ENCODE data around the gene LGALS12.

The LGALS12 gene, protein sequence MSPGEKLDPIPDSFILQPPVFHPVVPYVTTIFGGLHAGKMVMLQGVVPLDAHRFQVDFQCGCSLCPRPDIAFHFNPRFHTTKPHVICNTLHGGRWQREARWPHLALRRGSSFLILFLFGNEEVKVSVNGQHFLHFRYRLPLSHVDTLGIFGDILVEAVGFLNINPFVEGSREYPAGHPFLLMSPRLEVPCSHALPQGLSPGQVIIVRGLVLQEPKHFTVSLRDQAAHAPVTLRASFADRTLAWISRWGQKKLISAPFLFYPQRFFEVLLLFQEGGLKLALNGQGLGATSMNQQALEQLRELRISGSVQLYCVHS

GRCh38 chr11:63505857-63506528, at the start of gene LGALS12:
Gene LGALS12, plus strand, starts transcription at chr11:63506084. Its CDS starts 375 bp downstream, at chr11:63506459.
- no peak for DNase-seq

GRCh38 chr11:63459586-63459985, 46.3 kb upstream of the LGALS12 start:
- no peak for DNase-seq

DNA sequence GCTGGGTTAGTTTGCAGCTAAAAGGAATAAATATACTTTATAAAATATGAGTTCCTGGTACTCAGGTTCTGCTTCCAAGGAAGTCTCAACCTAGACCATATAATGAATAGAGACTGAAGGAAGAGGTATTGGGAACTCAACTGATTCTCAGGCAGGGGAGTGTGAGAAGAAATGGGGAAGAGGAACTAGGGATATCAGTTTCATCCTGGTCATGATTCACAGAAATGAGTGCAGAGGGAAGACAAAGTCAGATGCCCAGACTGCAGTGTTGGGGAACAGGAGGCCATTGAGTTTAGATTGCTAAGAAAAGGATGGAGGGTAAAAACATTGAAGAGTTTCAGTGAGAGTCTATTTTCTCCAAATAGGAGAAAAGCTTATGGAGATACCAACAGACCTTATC, 43.7 kb upstream of the LGALS12 start:
- no peak for DNase-seq

GRCh38 chr11:63470311-63470710, 35.6 kb upstream of the LGALS12 start:
- no peak for DNase-seq

DNA sequence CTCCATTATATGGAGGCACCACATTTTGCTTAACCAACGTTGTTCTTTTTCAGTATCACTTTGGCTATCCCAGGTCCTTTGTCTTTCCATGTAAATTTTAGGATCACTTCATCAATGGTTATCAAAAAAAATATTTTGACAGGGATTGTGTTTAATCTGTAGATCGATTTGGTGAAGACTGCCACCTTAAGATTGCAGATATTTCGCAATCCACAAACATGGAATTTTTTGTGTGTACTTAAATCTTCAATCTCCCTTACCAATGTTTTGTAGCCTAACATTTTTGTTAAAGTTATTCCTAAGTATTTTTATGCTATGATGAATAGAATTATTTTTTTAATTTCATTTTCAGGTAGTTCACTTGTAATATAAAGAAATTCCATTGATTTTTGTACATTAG, 33.5 kb upstream of the LGALS12 start:
- DNase-seq = no peak

- no peak for DNase-seq
Measured at GRCh38 chr11:63476618-63477017, 29.3 kb upstream of the LGALS12 start.

DNA sequence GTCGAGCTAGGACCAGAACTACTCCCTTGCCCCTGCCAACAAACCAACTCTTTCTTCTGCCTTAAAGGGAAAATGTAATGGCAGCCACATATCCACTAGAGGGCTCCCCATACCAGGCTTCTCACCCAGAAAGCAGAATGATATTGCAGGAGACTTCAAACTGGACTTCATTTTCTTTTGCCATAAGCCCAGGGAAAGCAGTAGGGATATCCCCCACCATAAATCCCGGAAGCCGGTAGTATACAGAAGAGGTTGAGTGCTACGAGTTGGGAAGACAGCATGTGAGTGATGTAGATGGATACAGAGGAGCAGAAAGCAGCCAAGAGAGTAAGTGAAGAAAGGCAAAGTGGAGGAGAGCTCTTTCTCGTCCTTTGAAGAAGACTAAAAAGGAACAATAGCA, 27.0 kb upstream of the LGALS12 start:
- DNase-seq = peak; percentile 68

DNA sequence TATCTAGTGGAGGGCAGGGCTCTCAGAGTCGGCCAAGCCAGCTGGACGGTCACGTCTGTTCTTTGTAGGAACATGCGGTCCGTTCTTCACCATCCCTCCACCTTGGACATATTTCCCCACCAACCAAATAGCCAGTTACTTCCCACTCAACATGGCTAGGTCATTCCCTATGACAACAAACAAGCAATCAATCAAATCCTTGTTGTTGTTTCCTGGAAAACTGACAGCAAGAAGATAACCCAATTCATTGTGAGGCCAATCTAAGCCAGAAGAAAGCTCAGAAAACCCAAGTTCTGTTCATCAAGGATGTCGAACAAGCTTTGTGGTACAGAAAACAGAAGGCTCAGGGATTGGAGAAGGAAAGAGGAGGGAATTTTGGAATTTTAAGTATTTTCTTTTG, 25.8 kb upstream of the LGALS12 start:
- no peak for DNase-seq

- DNase-seq = no peak
Measured at GRCh38 chr11:63485777-63486176, 20.1 kb upstream of the LGALS12 start.

DNA sequence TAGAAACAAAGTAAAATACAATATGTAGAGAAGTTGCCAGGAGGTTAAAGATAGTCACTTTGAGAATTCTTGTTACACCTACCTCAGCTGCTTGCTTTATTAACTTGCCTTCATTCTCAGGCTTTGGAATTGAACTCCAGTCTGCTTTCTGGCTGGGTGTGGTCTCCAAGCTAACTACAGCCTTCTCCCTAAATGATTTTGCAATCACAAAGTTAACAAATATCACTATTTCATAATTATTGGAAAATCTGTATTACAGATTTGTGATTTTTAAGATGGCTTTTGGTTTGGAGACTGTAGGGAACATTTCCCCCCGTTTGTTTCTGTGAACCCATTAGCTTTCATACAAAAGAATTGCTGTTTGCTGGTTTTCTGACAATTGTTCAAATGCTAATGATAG, 17.1 kb upstream of the LGALS12 start:
- no peak for DNase-seq

- no peak for DNase-seq
Measured at GRCh38 chr11:63489879-63490278, 16.0 kb upstream of the LGALS12 start.

GRCh38 chr11:63490551-63491239, 15.2 kb upstream of the LGALS12 start, which contains the start of gene PLAAT5:
Gene PLAAT5, minus strand, starts transcription at chr11:63491167. Its CDS starts 133 bp downstream, at chr11:63491034.
- DNase-seq = no peak

- DNase-seq = no peak
Measured at GRCh38 chr11:63491240-63491587, 14.7 kb upstream of the LGALS12 start.

DNA sequence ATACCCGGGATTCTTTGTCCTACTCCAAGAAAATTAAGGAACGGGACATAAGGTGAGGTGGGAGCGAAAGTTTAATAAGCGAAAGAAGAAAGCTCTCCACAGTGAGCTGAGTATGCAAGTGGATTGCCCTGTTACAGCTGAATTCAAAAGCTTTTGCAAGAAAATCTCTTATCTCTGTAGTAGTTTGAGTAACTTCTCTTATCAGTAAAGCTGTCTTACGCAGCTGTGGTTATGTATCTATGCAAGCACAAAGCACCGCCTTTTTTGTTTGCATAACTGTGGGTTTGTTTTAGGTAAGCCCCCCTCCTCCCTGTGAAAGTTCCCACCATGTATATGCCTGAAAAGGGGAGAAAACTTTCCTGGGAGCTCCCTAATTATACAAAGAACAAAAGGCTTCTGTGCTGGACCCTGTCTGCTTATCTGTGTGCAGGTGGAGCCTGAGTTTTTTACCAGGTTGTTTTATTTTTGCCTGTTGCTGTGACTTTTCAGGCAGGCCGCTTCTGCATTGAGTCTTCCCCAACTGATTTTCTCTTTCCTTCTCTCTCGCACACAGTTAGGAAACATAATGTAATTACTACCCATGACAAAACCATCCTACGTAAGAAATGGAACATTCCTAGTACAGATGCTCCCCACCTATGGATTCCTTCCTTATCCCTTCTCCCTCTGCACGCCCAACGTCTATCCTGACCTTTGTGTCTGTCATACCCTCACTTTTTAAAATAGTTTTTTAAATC, 14.1 kb upstream of the LGALS12 start:
- DNase-seq = no peak

DNA sequence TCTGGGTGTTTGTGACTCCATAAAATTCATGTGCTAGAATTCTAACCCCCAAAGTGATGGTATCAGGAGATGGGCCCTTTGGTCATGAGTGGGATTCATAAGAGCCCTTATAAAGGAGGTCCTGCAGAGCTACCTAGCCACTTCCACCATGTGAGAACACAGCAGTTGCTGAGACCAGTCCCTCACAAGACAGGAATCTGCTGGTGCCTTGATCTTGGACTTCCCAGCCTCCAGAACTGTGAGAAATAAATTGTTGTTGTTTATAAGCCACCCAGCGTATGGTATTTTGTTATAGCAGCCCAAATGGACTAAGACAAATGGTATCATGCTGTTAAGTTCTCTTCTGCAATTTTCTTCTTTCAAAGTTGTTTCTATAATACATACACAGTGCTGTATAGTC, 13.4 kb upstream of the LGALS12 start:
- no peak for DNase-seq

GRCh38 chr11:63493127-63493526, 12.8 kb upstream of the LGALS12 start:
- no peak for DNase-seq

DNA sequence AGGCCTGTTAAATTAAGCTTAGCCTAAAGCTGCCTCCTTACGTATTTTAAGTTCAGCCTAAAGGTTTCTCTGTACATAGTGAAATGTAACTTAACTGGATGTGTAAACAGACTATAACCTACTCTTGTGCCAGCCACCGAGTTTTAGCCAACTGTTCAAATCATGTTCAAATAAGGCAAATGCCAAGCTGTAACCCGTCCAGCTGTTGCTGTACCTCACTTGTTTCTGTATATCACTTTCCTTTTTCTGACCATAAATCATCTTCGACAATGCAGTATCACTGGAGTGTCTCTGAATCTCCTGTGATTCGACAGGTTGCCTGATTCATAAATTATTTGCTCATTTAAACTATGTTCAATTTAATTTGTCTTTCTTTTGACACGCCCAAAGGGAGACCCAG, 10.9 kb upstream of the LGALS12 start:
- DNase-seq = no peak

- DNase-seq = no peak
Measured at GRCh38 chr11:63499874-63500273, 6.0 kb upstream of the LGALS12 start.

- DNase-seq = no peak
Measured at GRCh38 chr11:63501236-63501635, 4.6 kb upstream of the LGALS12 start.

DNA sequence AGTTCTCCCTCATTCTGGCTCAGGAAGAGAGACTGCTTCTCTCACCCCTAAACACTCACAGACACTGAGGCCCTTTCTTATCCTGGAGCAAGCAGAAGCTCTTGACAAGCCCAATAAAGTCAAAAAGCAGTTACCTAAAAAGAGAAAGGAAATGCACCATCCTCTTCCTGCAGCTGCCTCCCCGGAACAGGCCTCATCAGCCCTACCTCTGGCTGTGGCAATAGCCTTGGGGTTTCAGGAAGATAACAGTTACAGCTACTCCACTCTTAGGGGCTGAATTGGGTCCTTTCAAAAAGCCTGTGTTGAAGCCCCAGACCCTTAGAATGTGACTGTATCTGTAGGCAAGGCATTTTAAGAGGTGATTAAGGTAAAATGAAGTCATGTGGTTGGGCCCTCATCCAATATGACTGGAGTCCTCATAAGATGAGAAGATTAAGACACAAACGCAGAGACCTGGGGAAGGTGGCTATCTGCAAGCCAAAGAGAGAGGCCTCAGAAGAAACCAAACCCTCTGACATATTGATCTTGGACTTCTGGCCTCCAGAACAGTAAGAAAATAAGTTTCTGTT, 3.5 kb upstream of the LGALS12 start:
- no peak for DNase-seq

DNA sequence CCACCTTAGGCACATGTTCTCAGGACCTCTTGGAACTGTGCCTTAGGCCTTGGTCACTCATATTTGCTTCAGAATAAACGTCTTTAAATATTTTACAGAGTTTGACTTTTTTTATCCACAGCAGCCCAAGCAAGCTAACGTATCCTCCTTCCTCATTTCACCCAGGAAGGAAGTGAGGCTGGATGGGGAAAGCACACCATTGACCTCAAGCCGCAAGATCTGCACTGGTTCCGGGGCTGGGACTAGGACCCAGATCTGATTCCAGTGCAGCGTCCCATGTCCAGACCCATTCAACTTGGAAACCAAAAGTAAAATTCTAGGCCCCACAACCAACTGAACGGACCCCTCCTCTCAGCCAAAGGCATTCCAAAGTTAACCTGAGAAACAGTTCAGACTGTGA, 2.4 kb upstream of the LGALS12 start:
- DNase-seq = no peak

DNA sequence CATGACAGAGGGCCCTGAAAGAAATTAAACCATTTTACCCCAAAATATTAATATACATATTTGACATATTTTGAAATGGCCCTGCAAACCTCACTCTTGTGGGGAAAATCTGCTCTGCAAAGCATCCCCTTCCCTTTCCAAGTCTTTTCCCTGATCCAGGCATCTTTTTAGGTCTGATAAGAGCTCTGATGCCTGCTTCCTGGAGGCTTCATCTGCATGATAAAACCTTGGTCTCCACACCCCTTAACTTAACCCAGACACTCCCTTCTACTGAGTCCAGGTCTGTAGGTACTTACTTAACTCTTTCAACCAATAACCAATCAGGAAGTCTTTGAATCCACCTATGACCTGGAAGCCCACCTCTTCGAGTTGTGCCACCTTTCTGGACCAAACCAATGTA, 1.8 kb upstream of the LGALS12 start:
- no peak for DNase-seq

All from HCEC 1CT (cell line).